Measurements from ENCODE around the gene PIM1. TPM values are rescaled to one million over a fixed set of nuclear protein-coding genes. Genes with fewer than 3 reads are reported as not detected.

Gene PIM1
- total and polyA plus RNA-seq, 10 of the 15 experiments (the other 5 are each of a cell fraction or from before 2014, with no cell fraction given), result 0.66 to 33.9 (median 10.2) TPM

DNA sequence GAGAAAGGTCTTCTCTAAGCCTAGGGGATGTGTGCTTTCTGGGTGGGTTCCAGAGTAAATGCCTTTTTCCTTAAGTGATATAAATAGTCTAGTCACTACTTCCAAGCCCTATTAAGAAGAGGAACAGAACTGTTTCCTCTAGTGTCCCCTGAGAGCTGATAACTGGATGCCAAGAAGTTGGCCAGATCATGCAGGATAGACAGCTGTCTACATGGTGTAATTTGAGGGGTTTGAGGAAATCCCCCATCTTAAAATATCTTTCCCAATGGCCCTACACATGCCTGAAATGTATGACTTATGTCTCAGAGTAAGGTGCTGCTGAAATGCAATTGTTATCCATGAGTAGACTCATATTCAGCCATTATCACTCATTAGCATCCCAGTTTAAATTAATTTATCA, 20.2 kb upstream of the PIM1 start (continued):
- no peak for TF ChIP-seq BMI1 (IDR thresholded peaks at IDR 0.05; ENCODE audit: borderline replicate concordance)
- no peak for TF ChIP-seq ZNF217 (IDR thresholded peaks at IDR 0.05)
- TF ChIP-seq POLR2AphosphoS2 (IDR thresholded peaks at IDR 0.05; ENCODE audit: low read depth, low read length), result no peak
- 0 out of 4 replicates have a peak, but pooled peaks of 1 of the 2 experiments have one; percentile 15 for TF ChIP-seq ETV6 (conservative IDR thresholded peaks at IDR 0.05 in 1 of 2, IDR thresholded peaks at IDR 0.05 in 1 of 2; ENCODE audit: borderline replicate concordance in 1 of 2, low read depth in 1 of 2)
- TF ChIP-seq PAX5 (IDR thresholded peaks at IDR 0.05; ENCODE audit: borderline replicate concordance, low read depth, low read length), result no peak
- no peak for TF ChIP-seq NKRF (conservative IDR thresholded peaks at IDR 0.05)
- TF ChIP-seq RELB (IDR thresholded peaks at IDR 0.05; ENCODE audit: low read depth), result no peak
- TF ChIP-seq SMARCA5 (IDR thresholded peaks at IDR 0.05), result no peak
- no peak for TF ChIP-seq SREBF1 (IDR thresholded peaks at IDR 0.05; ENCODE audit: low read length)
- TF ChIP-seq BCL3 (IDR thresholded peaks at IDR 0.05; ENCODE audit: borderline replicate concordance, insufficient read depth, low read depth, low read length, poor library complexity, severe bottlenecking), result peak; percentile 28
- no peak for TF ChIP-seq FOS (IDR thresholded peaks at IDR 0.05; ENCODE audit: borderline replicate concordance, extremely low read depth, insufficient read length)
- no peak for TF ChIP-seq POLR2A (IDR thresholded peaks at IDR 0.05; ENCODE audit: low read depth, low read length)
- no peak for TF ChIP-seq HDAC2 (IDR thresholded peaks at IDR 0.05)
- TF ChIP-seq, protein P1, sequence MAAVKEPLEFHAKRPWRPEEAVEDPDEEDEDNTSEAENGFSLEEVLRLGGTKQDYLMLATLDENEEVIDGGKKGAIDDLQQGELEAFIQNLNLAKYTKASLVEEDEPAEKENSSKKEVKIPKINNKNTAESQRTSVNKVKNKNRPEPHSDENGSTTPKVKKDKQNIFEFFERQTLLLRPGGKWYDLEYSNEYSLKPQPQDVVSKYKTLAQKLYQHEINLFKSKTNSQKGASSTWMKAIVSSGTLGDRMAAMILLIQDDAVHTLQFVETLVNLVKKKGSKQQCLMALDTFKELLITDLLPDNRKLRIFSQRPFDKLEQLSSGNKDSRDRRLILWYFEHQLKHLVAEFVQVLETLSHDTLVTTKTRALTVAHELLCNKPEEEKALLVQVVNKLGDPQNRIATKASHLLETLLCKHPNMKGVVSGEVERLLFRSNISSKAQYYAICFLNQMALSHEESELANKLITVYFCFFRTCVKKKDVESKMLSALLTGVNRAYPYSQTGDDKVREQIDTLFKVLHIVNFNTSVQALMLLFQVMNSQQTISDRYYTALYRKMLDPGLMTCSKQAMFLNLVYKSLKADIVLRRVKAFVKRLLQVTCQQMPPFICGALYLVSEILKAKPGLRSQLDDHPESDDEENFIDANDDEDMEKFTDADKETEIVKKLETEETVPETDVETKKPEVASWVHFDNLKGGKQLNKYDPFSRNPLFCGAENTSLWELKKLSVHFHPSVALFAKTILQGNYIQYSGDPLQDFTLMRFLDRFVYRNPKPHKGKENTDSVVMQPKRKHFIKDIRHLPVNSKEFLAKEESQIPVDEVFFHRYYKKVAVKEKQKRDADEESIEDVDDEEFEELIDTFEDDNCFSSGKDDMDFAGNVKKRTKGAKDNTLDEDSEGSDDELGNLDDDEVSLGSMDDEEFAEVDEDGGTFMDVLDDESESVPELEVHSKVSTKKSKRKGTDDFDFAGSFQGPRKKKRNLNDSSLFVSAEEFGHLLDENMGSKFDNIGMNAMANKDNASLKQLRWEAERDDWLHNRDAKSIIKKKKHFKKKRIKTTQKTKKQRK (IDR thresholded peaks at IDR 0.05; ENCODE audit: low read depth, low read length), result no peak
- no peak for TF ChIP-seq YY1 (IDR thresholded peaks at IDR 0.05; ENCODE audit: low read depth, low read length)
- TF ChIP-seq CBX3 (IDR thresholded peaks at IDR 0.05; ENCODE audit: borderline replicate concordance, low read depth), result no peak
- no peak for TF ChIP-seq ZSCAN29 (IDR thresholded peaks at IDR 0.05)
- TF ChIP-seq MEF2A (IDR thresholded peaks at IDR 0.05; ENCODE audit: insufficient read depth, low read depth, low read length), result peak; percentile 42; the same call in 1 of the 2 replicates
- TF ChIP-seq SMAD5 (IDR thresholded peaks at IDR 0.05; ENCODE audit: low read depth), result no peak
- TF ChIP-seq NFIC (IDR thresholded peaks at IDR 0.05; ENCODE audit: low read depth, low read length), result peak; percentile 56; the same call in 1 of the 2 replicates
- TF ChIP-seq NRF1 (conservative IDR thresholded peaks at IDR 0.05; ENCODE audit: low read depth, low read length), result no peak
- TF ChIP-seq NR2C2 (IDR thresholded peaks at IDR 0.05; ENCODE audit: borderline replicate concordance, control insufficient read depth, insufficient read length, low read depth), result no peak
- TF ChIP-seq CHD1 (IDR thresholded peaks at IDR 0.05; ENCODE audit: low read depth, low read length), result no peak
- TF ChIP-seq RELA (IDR thresholded peaks at IDR 0.05; ENCODE audit: borderline replicate concordance, partially characterized antibody), result no peak
